Fibroblast of lung (primary cell): ENCODE measurements around the gene ADNP2. TPM values are rescaled to one million over a fixed set of nuclear protein-coding genes. Genes with fewer than 3 reads are reported as not detected.

Source experiments
- DNase-seq, 2 donors: peaks; one replicate each; pipeline versions ENCODE4 v3.0.0 to v3.0.0-alpha.2; 2010; ENCODE audit warnings: low read depth in 2 of 2
- H2AFZ ChIP-seq: 2 replicates; pipeline ENCODE4 v1.5.1; 2012; ENCODE audit warnings: low read length, control low read depth, inconsistent platforms
- H3K27ac ChIP-seq: 2 replicates; pipeline ENCODE4 v1.5.1; 2011; ENCODE audit warnings: low read length, control low read depth; ENCODE audit not compliant: insufficient read depth
- H3K27me3 ChIP-seq: 2 replicates; pipeline ENCODE4 v1.5.1; 2011; ENCODE audit warnings: mild to moderate bottlenecking, low read length; ENCODE audit not compliant: control insufficient read depth, insufficient read depth
- H3K36me3 ChIP-seq: 2 replicates; pipeline ENCODE4 v1.5.1; 2011; ENCODE audit warnings: low read length; ENCODE audit not compliant: control insufficient read depth, insufficient read depth
- H3K4me1 ChIP-seq: 2 replicates; pipeline ENCODE4 v1.5.1; 2011; ENCODE audit warnings: low read length; ENCODE audit not compliant: control insufficient read depth, insufficient read depth; ENCODE audit errors: extremely low read depth
- H3K4me2 ChIP-seq: 2 replicates; pipeline ENCODE4 v1.5.1; 2011; ENCODE audit warnings: low read length, control low read depth; ENCODE audit not compliant: insufficient read depth; ENCODE audit errors: extremely low read depth
- H3K4me3 ChIP-seq, 4 experiments: fragments of 200-600 bp in 1 of 4; sonication (generic) in 1 of 4; replicated peaks in 1 of 4; 2 replicates each; pipeline ENCODE4 v1.5.1; 2011 to 2016; ENCODE audit warnings: low read length in 4 of 4, low read depth in 3 of 4, mild to moderate bottlenecking in 3 of 4, control low read depth in 2 of 4, inconsistent platforms in 1 of 4, mixed read lengths in 1 of 4; ENCODE audit not compliant: insufficient read depth in 1 of 4; ENCODE audit errors: control extremely low read depth in 1 of 4
- H3K79me2 ChIP-seq: 2 replicates; pipeline ENCODE4 v1.5.1; 2012; ENCODE audit warnings: mild to moderate bottlenecking, low read length, inconsistent platforms; ENCODE audit not compliant: control insufficient read depth, insufficient read depth
- H3K9ac ChIP-seq: 2 replicates; pipeline ENCODE4 v1.5.1; 2011; ENCODE audit warnings: mild to moderate bottlenecking, low read length, control low read depth; ENCODE audit not compliant: insufficient read depth
- H3K9me3 ChIP-seq: 2 replicates; pipeline ENCODE4 v1.5.1; 2012; ENCODE audit warnings: low read depth, low read length; ENCODE audit not compliant: control insufficient read depth, insufficient read depth
- H4K20me1 ChIP-seq: 2 replicates; pipeline ENCODE4 v1.5.1; 2011; ENCODE audit warnings: low read length; ENCODE audit not compliant: control insufficient read depth, insufficient read depth; ENCODE audit errors: extremely low read depth
- EZH2 ChIP-seq: IDR thresholded peaks from 2 replicates; pipeline ENCODE4 v1.5.1; 2012; ENCODE audit warnings: low read length, control low read depth, mild to moderate bottlenecking; ENCODE audit errors: missing control alignments
- polyA plus RNA-seq, 2 donors: library from polyadenylated mRNA; depleted of rRNA in 1 of 2; stranded (reverse) in 1 of 2; unstranded in 1 of 2; fragments of >200 nt; gene quantifications; 2 replicates each; pipeline ENCODE4 v1.2.1, GENCODE V29; 2011 to 2012; ENCODE audit warnings: missing spikeins in 1 of 2
- total RNA-seq: library from RNA; depleted of rRNA; stranded (reverse); fragments of >200 nt; gene quantifications from 2 replicates; pipeline ENCODE4 v1.2.1, GENCODE V29; 2014
- TF ChIP-seq, protein P1 (sequence below), 2 donors: IDR thresholded peaks in 1 of 2; conservative IDR thresholded peaks in 1 of 2; 1 replicate in 1 of 2; 2 replicates in 1 of 2; pipeline ENCODE4 v1.5.1; 2011 to 2012; ENCODE audit warnings: low read length in 2 of 2, control low read depth in 1 of 2, inconsistent platforms in 1 of 2, low read depth in 1 of 2, mild to moderate bottlenecking in 1 of 2

The ADNP2 gene
- total and polyA plus RNA-seq, 2 donors (not counting 1 experiment from before 2014, with no cell fraction given) = 9.4 to 17.3 TPM

DNA sequence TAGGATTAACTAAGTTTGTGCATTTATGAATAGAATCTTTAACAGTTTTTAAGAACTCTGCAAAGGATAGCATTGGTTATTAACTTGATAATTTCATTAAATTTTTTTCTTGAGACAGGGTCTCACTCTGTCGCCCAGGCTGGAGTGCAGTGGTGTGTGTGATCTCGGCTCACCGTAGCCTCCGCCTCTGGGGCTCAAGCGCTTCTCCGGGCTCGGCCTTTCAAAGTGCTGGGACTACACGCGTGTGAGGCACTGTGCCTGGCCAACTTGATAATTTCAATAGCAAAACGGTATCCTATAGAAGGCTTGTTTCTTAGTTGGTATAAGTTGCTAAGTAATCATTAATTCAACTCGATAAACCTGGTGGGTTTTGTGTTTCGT, 38.0 kb downstream of the ADNP2 start:
- peak overlapping the region; percentile 57 to 80 (median 68) for H3K4me3 ChIP-seq
- H3K27ac ChIP-seq = peak overlapping the region; percentile 54
- H3K4me1 ChIP-seq = no peaks in the 10 kb centered on the region
- H2AFZ ChIP-seq = peak overlapping the region; percentile 83
- peak in 1 of 2 donors; percentile 24 for DNase-seq
- H3K79me2 ChIP-seq = no peaks in the 10 kb centered on the region
- no peaks in the 10 kb centered on the region for H4K20me1 ChIP-seq
- no peak for TF ChIP-seq EZH2
- TF ChIP-seq, protein P1, sequence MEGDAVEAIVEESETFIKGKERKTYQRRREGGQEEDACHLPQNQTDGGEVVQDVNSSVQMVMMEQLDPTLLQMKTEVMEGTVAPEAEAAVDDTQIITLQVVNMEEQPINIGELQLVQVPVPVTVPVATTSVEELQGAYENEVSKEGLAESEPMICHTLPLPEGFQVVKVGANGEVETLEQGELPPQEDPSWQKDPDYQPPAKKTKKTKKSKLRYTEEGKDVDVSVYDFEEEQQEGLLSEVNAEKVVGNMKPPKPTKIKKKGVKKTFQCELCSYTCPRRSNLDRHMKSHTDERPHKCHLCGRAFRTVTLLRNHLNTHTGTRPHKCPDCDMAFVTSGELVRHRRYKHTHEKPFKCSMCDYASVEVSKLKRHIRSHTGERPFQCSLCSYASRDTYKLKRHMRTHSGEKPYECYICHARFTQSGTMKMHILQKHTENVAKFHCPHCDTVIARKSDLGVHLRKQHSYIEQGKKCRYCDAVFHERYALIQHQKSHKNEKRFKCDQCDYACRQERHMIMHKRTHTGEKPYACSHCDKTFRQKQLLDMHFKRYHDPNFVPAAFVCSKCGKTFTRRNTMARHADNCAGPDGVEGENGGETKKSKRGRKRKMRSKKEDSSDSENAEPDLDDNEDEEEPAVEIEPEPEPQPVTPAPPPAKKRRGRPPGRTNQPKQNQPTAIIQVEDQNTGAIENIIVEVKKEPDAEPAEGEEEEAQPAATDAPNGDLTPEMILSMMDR (conservative IDR thresholded peaks at IDR 0.05 in 1 of 2, IDR thresholded peaks at IDR 0.05 in 1 of 2; ENCODE audit: low read depth in 1 of 2, low read length in 2 of 2) = no peak
- H3K9me3 ChIP-seq = no peaks in the 10 kb centered on the region
- peak overlapping the region; percentile 58 for H3K9ac ChIP-seq
- no peaks in the 10 kb centered on the region for H3K27me3 ChIP-seq
- peak overlapping the region; percentile 79 for H3K4me2 ChIP-seq
- H3K36me3 ChIP-seq = peaks cover 1% of the 10 kb centered on the region

DNA sequence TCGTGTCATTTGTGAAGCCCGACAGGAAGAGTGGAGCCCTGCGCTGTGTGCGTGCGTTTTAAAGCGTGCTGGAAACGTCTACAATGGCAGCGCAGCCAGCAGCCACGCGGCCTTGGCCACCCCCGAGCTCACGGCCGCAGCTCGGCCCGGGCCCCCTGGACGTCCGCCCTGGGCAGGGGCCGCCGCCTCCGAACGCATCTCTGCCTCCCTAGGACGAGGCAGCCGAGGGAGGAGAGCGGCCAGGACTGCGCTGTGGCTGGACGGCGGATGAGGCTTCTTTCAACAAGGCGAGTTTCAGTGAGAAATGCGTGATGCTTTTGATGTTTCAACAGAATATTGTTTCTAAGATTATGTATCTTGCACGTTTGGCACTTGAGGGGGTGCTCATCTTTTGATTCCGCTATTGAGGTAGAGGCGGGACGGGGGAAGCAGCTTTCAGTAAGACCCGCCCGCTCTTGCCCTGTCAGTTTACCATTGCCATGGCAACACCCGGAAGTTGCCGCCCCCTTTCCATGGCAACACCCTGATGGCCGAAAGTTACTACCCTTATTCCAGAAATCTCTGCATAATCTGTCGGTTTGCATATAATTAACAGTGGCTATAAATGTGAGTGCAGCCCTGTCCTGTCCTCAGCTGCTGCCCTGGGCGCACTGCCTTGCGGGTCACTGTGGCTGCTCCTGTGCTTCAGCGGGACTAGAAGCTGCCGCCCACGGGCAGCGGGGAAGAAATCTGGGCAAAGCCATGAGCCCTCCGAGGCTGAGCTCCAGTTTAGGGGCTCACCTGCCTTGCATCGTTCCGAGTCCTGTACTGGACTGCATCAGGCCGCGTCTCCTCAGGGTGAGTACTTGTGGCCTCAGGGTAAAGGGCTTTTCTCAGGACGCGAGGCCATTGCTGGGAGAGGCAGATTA, 38.6 kb downstream of the ADNP2 start:
- TF ChIP-seq, protein P1 (conservative IDR thresholded peaks at IDR 0.05 in 1 of 2, IDR thresholded peaks at IDR 0.05 in 1 of 2; ENCODE audit: low read depth in 1 of 2, low read length in 2 of 2) = no peak
- no peak for TF ChIP-seq EZH2
- Histone ChIP-seq H3K9me3 (no peaks in the 10 kb centered on the region), H3K9ac (peak overlapping the region; percentile 58), H2AFZ (peak overlapping the region; percentile 83), H3K4me2 (peak overlapping the region; percentile 79), H3K79me2 (no peaks in the 10 kb centered on the region), H3K4me1 (no peaks in the 10 kb centered on the region), H3K4me3 (peak overlapping the region; percentile 57 to 80 (median 68)), H3K27ac (peak overlapping the region; percentile 54), H3K36me3 (peaks cover 1% of the 10 kb centered on the region), H4K20me1 (no peaks in the 10 kb centered on the region), H3K27me3 (no peaks in the 10 kb centered on the region)
- peak; percentile 76 to 83 for DNase-seq

DNA sequence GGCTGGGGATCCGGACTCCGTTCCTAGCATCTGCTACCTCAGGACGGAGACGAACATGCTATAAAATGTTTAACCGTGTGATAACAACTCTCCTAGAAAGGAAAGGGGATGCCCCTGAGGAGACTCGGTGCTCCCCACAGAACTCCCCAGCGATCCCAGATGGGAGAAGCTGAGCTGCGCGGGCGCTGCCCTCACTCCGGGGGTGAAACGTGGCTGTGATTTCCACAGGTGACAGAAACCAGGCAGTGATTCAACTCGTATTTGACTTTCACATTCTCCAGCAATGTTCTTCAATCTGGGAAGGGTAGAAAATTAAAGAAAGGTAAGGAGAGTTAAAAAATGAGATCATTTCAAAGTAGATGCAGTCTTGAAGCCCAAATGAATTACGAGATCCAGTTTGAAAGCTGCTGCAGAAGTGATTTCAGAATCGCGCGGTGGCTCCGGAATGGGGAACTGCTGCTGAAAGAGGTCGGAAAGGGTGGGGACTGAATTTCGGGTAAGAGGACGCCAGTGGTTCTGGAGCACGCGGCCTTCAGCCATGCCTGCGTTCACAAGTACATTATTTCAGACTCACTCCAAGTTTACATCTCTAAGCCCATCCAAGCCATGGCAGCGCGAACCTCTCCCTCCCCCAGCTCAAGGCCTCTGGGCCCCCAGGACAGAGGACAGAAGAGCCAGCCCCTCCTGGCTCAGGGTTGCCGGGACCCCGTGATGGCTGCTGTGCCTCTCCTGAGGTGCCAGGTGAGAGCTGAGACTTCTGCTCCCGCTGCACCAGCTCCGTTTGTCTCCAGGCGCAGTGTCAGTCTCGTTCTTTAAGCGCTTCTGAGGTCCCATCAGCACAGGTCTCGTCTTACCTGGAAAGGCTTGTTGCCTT, 39.5 kb downstream of the ADNP2 start:
- Histone ChIP-seq H3K4me1 (no peaks in the 10 kb centered on the region), H3K4me3 (peak overlapping the region; percentile 57 to 80 (median 68)), H3K9ac (no peak overlapping the region), H4K20me1 (no peaks in the 10 kb centered on the region), H3K9me3 (no peaks in the 10 kb centered on the region), H2AFZ (peak overlapping the region; percentile 56), H3K27ac (peak overlapping the region; percentile 15), H3K27me3 (no peaks in the 10 kb centered on the region), H3K36me3 (peaks cover 1% of the 10 kb centered on the region), H3K4me2 (peak overlapping the region; percentile 79), H3K79me2 (no peaks in the 10 kb centered on the region)
- TF ChIP-seq, protein P1 (conservative IDR thresholded peaks at IDR 0.05 in 1 of 2, IDR thresholded peaks at IDR 0.05 in 1 of 2; ENCODE audit: low read depth in 1 of 2, low read length in 2 of 2) = no peak
- peak in 1 of 2 donors; percentile 38 for DNase-seq
